Prostate gland (tissue), 2 donors: ENCODE results near the gene PPP1R13L.
"Not testable (repeated sequence)": the region's sequence is repeated elsewhere in the genome, so short reads cannot be mapped to it uniquely, and the experiment has no call there.

Source experiments
- CTCF ChIP-seq, 4 experiments: fragments of 200-600 bp in 2 of 4; fragments of 450-650 bp in 2 of 4; sonication (generic) in 2 of 4; IDR thresholded peaks; 1 replicate in 3 of 4; 2 replicates in 1 of 4; pipeline ENCODE4 v1.5.1; 2016 to 2019; ENCODE audit warnings: antibody characterized with exemption in 4 of 4, mild to moderate bottlenecking in 2 of 4, moderate library complexity in 2 of 4
- POLR2A ChIP-seq: fragments of 450-650 bp; IDR thresholded peaks from one replicate; pipeline ENCODE4 v1.6.1; 2016; ENCODE audit warnings: antibody characterized with exemption, mild to moderate bottlenecking
- POLR2AphosphoS5 ChIP-seq: sonication (generic); formaldehyde crosslinking; IDR thresholded peaks from one replicate; pipeline ENCODE4 v1.6.1; 2017; ENCODE audit warnings: antibody characterized with exemption

GRCh38 chr19:45432543-45432942 is 27.7 kb upstream of the PPP1R13L start:
- not testable (repeated sequence) for TF ChIP-seq CTCF (IDR thresholded peaks at IDR 0.05); POLR2A; POLR2AphosphoS5
